HG03521 (cell line): ENCODE results near the gene COL4A1.

ENCODE experiments used
- ATAC-seq: cut with Tn5 transposase; IDR thresholded peaks from one replicate; pipeline ENCODE4 v1.9.1; 2021; ENCODE audit warnings: mild to moderate bottlenecking, moderate library complexity; ENCODE audit not compliant: unreplicated experiment

The COL4A1 gene

DNA sequence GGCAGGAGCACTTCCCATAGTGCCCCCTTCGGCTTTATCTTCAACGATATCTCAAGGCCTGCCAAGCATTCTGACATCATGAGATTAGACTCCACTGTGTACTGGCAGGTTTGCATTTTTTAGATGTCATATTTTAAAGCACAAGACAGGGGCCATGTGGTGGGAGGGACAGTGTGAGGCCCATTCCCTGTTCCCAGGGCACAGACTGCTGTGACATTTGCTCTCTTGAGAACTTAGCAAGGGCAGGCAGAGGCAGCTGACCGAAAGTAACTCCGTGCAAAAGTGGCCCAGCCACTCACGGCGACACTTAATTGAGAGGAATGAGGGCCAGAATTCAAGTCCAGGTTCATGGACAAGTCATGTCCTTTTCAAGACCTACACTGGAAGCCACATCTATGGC, 201.8 kb downstream of the COL4A1 start:
- ATAC-seq = no peak

DNA sequence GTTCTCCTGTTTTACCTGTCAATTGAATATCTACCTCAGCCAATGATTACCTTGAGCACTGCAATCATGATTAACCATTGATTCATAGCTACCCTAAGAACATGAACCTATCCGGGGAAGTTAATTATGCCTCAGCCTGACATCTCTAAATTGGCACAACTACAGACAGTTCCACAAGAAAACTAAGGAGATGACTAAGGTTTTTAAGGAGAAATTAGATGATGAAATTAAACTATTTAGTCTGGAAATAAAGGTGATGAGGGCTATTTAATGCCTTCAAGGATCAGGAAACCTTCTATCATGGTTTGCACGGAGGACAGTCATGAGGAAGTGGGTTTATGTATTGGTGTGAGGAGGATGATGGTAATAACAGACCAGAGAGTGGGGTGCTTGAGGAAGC, 203.4 kb downstream of the COL4A1 start:
- ATAC-seq = no peak

DNA sequence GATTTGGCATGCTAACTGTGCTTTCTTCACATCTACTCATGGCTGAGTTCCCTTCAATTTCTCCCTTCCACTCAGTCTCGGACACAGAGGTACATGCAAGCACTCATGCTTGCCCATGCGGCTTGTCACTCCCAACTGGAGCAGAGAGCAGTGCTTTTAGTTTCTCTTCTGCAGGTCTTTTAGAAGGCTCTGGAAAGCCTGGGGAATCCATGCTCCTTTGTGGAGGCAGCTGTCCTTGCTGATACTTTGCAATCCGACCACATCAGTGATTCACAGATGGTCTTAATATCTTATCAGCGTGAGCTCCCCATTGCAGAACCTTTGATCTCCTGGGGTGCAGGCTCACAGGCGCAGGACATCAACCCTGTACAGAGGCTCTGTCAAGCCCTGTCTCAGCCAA, 203.9 kb downstream of the COL4A1 start:
- no peak for ATAC-seq

DNA sequence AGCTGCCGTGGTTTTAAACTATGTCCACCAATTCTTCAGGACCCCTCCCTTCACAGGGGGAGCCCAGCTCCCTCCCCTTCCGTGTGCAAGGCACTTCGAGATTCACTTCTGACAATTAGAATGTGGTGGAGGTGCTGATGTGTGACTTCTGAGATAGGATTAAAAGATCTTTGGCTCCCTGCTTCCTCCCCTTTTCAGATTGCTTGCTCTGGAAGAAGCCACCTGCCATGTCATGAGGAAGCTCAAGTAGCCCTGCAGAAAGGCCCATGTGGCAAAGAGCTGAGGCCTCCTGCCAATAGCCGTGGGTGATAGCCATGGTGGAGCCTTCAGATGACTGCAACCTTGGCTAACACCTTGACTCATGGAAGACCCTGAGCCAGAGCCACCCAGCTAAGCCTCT, 204.9 kb downstream of the COL4A1 start:
- ATAC-seq = no peak

DNA sequence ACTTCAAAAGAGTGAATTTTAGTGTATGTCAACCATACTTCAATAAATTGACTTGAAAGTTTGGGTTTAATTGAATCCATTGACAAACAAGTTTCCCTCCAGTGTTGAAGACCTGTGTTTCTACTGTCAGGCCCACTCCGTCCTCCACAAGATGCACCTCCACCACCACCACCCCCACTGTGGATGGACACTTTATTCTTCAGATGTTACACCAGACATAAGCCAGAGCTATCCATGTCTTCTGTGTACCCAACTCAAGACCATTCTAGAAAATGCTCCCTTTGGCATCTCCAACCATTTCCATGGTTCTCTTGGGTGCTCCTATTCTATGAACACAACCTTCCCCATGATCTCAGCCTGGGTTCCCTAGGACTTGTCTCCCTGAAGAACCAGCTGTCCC, 207.0 kb downstream of the COL4A1 start:
- no peak for ATAC-seq
